HepG2 (cell line): ENCODE measurements around the gene PRKCZ. TPM values are rescaled to one million over a fixed set of nuclear protein-coding genes. Genes with fewer than 3 reads are reported as not detected.

ENCODE experiments used
- HES4 ChIP-seq: sonication (generic); formaldehyde crosslinking; IDR thresholded peaks from 2 replicates; pipeline ENCODE4 v1.9.0; 2021; ENCODE audit warnings: mild to moderate bottlenecking, missing genetic modification reagents, borderline replicate concordance
- HOXD1 ChIP-seq: sonication (generic); formaldehyde crosslinking; IDR thresholded peaks from 2 replicates; pipeline ENCODE4 v1.5.0; 2020; ENCODE audit warnings: missing genetic modification reagents
- MXD4 ChIP-seq: IDR thresholded peaks from 2 replicates; pipeline ENCODE4 v1.6.1; 2016; ENCODE audit warnings: mild to moderate bottlenecking, missing biosample characterization, missing genetic modification reagents
- RBM39 ChIP-seq: fragments of 200-400 bp; formaldehyde crosslinking; IDR thresholded peaks from one replicate; pipeline ENCODE4 v1.6.1; 2018; ENCODE audit warnings: antibody characterized with exemption, mild to moderate bottlenecking, low read depth, low read length; ENCODE audit not compliant: poor library complexity, severe bottlenecking
- RFX1 ChIP-seq: fragments of 450-650 bp; IDR thresholded peaks from 2 replicates; pipeline ENCODE4 v1.6.1; 2017
- SMARCE1 ChIP-seq: fragments of 450-650 bp; IDR thresholded peaks from 2 replicates; pipeline ENCODE4 v1.6.1; 2017; ENCODE audit warnings: borderline replicate concordance
- SOX13 ChIP-seq, 3 experiments: fragments of 450-650 bp in 1 of 3; sonication (generic) in 1 of 3; formaldehyde crosslinking in 1 of 3; IDR thresholded peaks in 2 of 3; conservative IDR thresholded peaks in 1 of 3; 2 replicates each; pipeline versions ENCODE4 v1.5.0 to v1.6.1; 2016 to 2020; ENCODE audit warnings: antibody characterized with exemption in 1 of 3, mild to moderate bottlenecking in 1 of 3, missing compliant biosample characterization in 1 of 3, missing genetic modification reagents in 1 of 3, moderate library complexity in 1 of 3
- XRCC5 ChIP-seq: fragments of 200-400 bp; formaldehyde crosslinking; optimal IDR thresholded peaks from 2 replicates; pipeline ENCODE3; 2017; ENCODE audit warnings: mild to moderate bottlenecking, low read length
- ZNF10 ChIP-seq: sonication (generic); formaldehyde crosslinking; IDR thresholded peaks from 2 replicates; pipeline ENCODE4 v1.4.0; 2020; ENCODE audit warnings: mild to moderate bottlenecking, low read depth, missing genetic modification reagents, borderline replicate concordance
- ZNF234 ChIP-seq: sonication (generic); formaldehyde crosslinking; conservative IDR thresholded peaks from 2 replicates; pipeline ENCODE4 v1.5.1; 2020; ENCODE audit warnings: mild to moderate bottlenecking, missing genetic modification reagents
- ZNF335 ChIP-seq: sonication (generic); formaldehyde crosslinking; IDR thresholded peaks from 2 replicates; pipeline ENCODE4 v1.4.0; 2020; ENCODE audit warnings: missing genetic modification reagents
- ZNF446 ChIP-seq: sonication (generic); formaldehyde crosslinking; IDR thresholded peaks from 2 replicates; pipeline ENCODE4 v1.5.0; 2020; ENCODE audit warnings: mild to moderate bottlenecking, missing genetic modification reagents
- ZNF501 ChIP-seq: sonication (generic); formaldehyde crosslinking; IDR thresholded peaks from 2 replicates; pipeline ENCODE4 v1.5.1; 2020; ENCODE audit warnings: mild to moderate bottlenecking, moderate library complexity, missing genetic modification reagents
- ZSCAN31 ChIP-seq: sonication (generic); formaldehyde crosslinking; IDR thresholded peaks from 2 replicates; pipeline ENCODE4 v1.5.0; 2020; ENCODE audit warnings: low read depth, mild to moderate bottlenecking, missing genetic modification reagents
- polyA plus RNA-seq, 8 experiments: library from polyadenylated mRNA; depleted of rRNA in 3 of 8; stranded (reverse) in 7 of 8; unstranded in 1 of 8; fragments of >200 nt; fragmentation: Illumina TruSeq in 4 of 8; extraction: Trizol in 4 of 8; gene quantifications; 2 replicates each; pipeline versions ENCODE4 v1.2.1 to v1.2.3, GENCODE V29; 2011 to 2016; ENCODE audit warnings: low read depth in 4 of 8, missing spikeins in 1 of 8, mixed read lengths in 1 of 8; ENCODE audit not compliant: insufficient read depth in 1 of 8
- total RNA-seq, 5 experiments: library from RNA; depleted of rRNA; stranded (reverse); fragments of >200 nt; fragmentation: Illumina TruSeq; extraction: Trizol; gene quantifications; 2 replicates each; pipeline ENCODE4 v1.2.3, GENCODE V29; 2016; ENCODE audit warnings: low read depth in 1 of 5
- TF ChIP-seq, protein P1 (sequence below), 2 experiments: sonication (generic) in 1 of 2; formaldehyde crosslinking in 1 of 2; IDR thresholded peaks; 2 replicates each; pipeline versions ENCODE4 v1.4.0 to v1.6.1; 2018 to 2020; ENCODE audit warnings: missing genetic modification reagents in 2 of 2, borderline replicate concordance in 1 of 2, low read depth in 1 of 2, mild to moderate bottlenecking in 1 of 2, missing biosample characterization in 1 of 2
- TF ChIP-seq, protein P2 (sequence below): sonication (generic); formaldehyde crosslinking; IDR thresholded peaks from 2 replicates; pipeline ENCODE4 v1.4.0; 2020; ENCODE audit warnings: missing genetic modification reagents
- TF ChIP-seq, protein P3 (sequence below): IDR thresholded peaks from 2 replicates; pipeline ENCODE4 v1.6.1; 2016; ENCODE audit warnings: low read depth, missing genetic modification reagents, missing compliant biosample characterization
- TF ChIP-seq, protein P4 (sequence below): sonication (generic); formaldehyde crosslinking; conservative IDR thresholded peaks from 2 replicates; pipeline ENCODE4 v1.5.0; 2020; ENCODE audit warnings: missing genetic modification reagents

The PRKCZ gene
- total and polyA plus RNA-seq, 2 of the 13 experiments (the other 11 are each of a cell fraction or from before 2014, with no cell fraction given) = 34.7 to 85.2 TPM

DNA sequence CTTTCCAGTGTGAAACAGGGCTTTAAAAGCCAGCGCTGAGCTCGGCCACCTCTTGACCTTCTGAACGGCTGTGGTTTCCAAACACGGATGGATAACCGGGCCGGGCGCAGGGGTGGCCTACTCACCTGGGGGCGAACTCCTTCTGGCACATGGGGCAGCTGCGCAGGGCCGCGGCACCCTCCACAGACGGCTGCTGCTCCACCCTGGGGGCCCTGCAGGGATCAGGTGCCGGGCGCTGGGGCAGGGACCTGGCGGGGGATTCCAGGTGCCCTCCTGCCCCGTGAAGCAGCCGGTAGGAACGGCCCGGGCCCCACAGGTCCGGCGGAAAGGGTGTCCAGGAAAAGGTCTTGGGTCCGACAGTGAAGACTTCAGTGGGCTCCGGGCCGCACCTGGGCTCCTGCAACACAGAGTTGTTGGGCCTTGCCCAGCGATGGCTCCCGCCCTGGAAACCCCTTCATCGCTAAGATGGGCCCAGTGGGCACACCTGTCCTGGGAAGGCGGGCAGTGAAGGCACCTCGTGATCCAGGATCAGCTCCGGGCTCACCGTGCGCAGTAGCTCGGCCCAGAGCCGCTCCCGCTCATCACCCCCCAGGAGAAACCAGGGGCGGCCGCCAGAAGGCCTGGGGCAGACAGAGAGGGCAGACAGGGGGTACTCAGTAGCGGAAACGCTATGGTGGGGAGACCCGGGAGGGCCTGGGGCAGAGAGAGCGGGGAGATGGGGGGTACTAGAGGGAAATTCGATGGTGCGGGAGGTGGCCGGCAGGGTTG, 143.5 kb downstream of the PRKCZ start (continued):
- TF ChIP-seq, protein P1, sequence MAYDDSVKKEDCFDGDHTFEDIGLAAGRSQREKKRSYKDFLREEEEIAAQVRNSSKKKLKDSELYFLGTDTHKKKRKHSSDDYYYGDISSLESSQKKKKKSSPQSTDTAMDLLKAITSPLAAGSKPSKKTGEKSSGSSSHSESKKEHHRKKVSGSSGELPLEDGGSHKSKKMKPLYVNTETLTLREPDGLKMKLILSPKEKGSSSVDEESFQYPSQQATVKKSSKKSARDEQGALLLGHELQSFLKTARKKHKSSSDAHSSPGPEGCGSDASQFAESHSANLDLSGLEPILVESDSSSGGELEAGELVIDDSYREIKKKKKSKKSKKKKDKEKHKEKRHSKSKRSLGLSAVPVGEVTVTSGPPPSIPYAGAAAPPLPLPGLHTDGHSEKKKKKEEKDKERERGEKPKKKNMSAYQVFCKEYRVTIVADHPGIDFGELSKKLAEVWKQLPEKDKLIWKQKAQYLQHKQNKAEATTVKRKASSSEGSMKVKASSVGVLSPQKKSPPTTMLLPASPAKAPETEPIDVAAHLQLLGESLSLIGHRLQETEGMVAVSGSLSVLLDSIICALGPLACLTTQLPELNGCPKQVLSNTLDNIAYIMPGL (CRISPR knock-in tag; IDR thresholded peaks at IDR 0.05; ENCODE audit: borderline replicate concordance in 1 of 2, low read depth in 1 of 2) = 0 out of 4 replicates have a peak, but pooled peaks of 1 of the 2 experiments have one; percentile 44
- TF ChIP-seq, protein P2, sequence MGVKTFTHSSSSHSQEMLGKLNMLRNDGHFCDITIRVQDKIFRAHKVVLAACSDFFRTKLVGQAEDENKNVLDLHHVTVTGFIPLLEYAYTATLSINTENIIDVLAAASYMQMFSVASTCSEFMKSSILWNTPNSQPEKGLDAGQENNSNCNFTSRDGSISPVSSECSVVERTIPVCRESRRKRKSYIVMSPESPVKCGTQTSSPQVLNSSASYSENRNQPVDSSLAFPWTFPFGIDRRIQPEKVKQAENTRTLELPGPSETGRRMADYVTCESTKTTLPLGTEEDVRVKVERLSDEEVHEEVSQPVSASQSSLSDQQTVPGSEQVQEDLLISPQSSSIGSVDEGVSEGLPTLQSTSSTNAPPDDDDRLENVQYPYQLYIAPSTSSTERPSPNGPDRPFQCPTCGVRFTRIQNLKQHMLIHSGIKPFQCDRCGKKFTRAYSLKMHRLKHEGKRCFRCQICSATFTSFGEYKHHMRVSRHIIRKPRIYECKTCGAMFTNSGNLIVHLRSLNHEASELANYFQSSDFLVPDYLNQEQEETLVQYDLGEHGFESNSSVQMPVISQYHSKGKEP (CRISPR knock-in tag) = no peak
- TF ChIP-seq ZSCAN31 (CRISPR knock-in tag) = no peak; the same call in 1 of the 2 replicates
- no peak for TF ChIP-seq RBM39
- no peak for TF ChIP-seq XRCC5
- peak; percentile 64; the same call in 1 of the 2 replicates for TF ChIP-seq ZNF501 (CRISPR knock-in tag)
- no peak for TF ChIP-seq SMARCE1
- no peak for TF ChIP-seq SOX13 (IDR thresholded peaks at IDR 0.05)
- TF ChIP-seq SOX13 (CRISPR knock-in tag; conservative IDR thresholded peaks at IDR 0.05 in 1 of 2, IDR thresholded peaks at IDR 0.05 in 1 of 2) = no peak
- TF ChIP-seq MXD4 (CRISPR knock-in tag) = no peak
- no peak for TF ChIP-seq HES4 (CRISPR knock-in tag)
- TF ChIP-seq, protein P3, sequence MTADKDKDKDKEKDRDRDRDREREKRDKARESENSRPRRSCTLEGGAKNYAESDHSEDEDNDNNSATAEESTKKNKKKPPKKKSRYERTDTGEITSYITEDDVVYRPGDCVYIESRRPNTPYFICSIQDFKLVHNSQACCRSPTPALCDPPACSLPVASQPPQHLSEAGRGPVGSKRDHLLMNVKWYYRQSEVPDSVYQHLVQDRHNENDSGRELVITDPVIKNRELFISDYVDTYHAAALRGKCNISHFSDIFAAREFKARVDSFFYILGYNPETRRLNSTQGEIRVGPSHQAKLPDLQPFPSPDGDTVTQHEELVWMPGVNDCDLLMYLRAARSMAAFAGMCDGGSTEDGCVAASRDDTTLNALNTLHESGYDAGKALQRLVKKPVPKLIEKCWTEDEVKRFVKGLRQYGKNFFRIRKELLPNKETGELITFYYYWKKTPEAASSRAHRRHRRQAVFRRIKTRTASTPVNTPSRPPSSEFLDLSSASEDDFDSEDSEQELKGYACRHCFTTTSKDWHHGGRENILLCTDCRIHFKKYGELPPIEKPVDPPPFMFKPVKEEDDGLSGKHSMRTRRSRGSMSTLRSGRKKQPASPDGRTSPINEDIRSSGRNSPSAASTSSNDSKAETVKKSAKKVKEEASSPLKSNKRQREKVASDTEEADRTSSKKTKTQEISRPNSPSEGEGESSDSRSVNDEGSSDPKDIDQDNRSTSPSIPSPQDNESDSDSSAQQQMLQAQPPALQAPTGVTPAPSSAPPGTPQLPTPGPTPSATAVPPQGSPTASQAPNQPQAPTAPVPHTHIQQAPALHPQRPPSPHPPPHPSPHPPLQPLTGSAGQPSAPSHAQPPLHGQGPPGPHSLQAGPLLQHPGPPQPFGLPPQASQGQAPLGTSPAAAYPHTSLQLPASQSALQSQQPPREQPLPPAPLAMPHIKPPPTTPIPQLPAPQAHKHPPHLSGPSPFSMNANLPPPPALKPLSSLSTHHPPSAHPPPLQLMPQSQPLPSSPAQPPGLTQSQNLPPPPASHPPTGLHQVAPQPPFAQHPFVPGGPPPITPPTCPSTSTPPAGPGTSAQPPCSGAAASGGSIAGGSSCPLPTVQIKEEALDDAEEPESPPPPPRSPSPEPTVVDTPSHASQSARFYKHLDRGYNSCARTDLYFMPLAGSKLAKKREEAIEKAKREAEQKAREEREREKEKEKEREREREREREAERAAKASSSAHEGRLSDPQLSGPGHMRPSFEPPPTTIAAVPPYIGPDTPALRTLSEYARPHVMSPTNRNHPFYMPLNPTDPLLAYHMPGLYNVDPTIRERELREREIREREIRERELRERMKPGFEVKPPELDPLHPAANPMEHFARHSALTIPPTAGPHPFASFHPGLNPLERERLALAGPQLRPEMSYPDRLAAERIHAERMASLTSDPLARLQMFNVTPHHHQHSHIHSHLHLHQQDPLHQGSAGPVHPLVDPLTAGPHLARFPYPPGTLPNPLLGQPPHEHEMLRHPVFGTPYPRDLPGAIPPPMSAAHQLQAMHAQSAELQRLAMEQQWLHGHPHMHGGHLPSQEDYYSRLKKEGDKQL (CRISPR knock-in tag) = no peak
- TF ChIP-seq ZNF10 (CRISPR knock-in tag) = no peak
- TF ChIP-seq, protein P4, sequence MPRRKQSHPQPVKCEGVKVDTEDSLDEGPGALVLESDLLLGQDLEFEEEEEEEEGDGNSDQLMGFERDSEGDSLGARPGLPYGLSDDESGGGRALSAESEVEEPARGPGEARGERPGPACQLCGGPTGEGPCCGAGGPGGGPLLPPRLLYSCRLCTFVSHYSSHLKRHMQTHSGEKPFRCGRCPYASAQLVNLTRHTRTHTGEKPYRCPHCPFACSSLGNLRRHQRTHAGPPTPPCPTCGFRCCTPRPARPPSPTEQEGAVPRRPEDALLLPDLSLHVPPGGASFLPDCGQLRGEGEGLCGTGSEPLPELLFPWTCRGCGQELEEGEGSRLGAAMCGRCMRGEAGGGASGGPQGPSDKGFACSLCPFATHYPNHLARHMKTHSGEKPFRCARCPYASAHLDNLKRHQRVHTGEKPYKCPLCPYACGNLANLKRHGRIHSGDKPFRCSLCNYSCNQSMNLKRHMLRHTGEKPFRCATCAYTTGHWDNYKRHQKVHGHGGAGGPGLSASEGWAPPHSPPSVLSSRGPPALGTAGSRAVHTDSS (CRISPR knock-in tag) = no peak
- TF ChIP-seq ZNF335 = no peak
- TF ChIP-seq ZNF234 (CRISPR knock-in tag) = no peak
- TF ChIP-seq ZNF446 (CRISPR knock-in tag) = no peak
- no peak for TF ChIP-seq HOXD1
- TF ChIP-seq RFX1 = no peak
